Activated gamma-delta T cell (primary cell): ENCODE data around the gene ZBTB18.
"Not testable (repeated sequence)": the region's sequence is repeated elsewhere in the genome, so short reads cannot be mapped to it uniquely, and the experiment has no call there.

ENCODE experiments used
- DNase-seq: peaks from one replicate; lab custom pipeline; 2025; lab: John Stamatoyannopoulos, UW

ZBTB18 gene

DNA sequence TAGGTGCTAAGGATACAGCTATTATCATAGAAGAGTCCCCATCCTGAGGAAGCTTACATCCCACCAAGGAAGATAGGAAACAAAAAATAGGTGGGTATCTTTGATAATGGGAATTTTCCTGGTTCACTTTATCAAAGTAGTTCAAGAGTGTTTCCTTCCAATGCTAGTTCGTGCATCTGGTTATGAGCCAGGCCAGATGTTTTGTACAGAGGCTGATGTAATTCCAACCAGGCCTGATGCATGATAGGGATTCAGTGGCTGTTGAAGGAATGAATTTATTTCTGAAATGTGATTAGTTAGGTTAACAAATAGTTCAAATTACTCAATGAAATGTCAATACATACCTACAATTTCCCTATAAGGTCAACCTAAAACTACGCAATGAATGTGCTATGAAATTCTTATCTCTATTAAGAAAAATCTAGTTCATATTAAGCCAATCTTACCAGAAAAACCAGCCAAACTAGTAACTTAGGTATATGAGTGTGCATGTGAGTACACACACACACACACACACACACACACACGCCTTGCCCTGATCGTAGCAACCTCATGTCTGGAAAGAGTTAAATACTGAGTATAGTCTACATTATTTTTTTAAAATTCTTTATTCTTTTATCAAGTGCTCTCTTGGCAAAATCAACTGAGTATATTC lies 9.5 kb upstream of the ZBTB18 start:
- no peak for DNase-seq

DNA sequence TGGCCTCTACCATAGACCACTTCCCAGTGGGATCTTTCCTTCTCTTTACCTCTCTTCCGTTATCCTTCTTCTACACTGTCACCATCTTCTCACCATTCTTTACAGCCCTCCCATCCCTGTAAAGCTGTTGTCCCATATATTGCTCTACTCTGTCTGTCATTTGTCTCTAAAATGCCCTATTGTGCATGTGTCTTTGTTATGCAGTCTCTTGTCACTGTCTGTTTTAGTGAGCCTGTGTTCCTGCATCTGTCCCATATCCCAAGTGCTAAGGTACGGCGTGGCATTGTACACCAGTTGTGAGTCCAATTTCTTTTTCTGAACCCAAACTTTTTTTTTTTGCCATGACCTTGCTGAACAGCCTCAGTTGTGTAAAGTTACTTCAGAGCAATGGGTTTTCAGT lies 8.8 kb upstream of the ZBTB18 start:
- no peak for DNase-seq

DNA sequence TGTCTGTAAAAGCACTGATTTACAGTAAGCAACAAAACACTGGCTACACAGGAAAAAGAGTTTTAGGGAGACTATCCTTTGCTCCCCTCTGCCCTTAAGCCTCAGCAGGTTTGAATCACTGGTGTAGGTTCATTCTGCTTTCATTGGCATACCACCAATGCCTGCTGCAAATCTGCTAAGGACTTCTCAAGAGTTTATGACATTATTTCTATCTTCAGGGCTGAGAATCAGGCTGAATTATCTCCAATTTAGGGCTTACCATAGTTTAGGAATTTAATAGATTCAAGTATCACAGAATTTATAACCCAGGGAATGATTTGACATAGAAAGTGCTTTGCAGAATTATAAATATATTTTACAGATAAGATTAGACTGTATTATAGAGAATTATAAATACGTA lies 6.7 kb upstream of the ZBTB18 start:
- DNase-seq, result no peak

DNA sequence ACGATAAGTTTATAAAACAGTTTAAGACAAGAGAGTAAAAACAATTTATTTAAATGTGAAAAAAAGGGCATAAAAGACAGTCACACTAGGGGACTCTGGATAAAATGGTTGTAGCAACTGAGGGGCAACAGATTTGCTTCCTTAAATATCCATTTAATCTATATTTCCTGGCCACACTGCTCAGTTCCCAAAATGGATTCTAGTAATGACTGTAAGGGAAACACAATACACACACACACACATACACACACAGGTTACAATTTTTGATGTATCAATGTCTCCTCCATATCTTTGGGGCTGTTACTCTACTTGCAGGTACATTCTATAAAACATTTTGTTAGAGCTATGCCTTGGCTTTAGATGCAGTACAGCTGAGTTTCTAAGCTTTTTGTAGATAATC lies 4.8 kb upstream of the ZBTB18 start:
- not testable (repeated sequence) for DNase-seq

DNA sequence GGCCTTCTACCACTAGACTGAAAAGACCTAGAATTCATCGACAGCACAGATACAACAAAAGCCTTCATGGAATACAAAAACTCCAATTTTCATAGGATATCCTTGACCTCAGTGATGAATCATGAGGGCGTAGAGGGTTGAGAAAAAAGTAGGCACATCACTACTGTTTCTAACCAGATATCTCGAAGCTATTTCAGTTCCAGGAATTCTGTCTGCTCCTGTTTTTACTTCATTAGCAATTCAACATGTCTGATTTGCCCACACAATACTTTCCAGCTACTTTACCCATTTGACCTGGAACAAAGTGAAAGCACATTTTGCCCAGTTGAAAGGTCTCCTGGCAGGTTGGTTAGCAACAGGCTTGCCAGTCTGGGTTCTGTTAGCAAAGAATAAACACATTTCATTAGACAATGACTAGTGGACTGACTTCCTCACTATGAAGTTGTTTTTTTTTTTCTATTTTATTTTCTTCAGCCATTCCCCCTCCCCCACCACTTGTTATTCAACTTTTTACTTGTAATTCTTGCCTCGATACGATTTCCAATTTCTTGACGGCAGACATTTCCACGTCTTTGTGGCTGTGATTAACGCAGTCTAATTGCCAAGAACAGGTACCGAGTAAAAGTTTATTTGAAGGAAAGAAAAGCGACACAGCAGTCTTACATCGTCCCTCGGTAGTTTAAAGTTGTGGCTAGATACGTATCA lies 4.0 kb upstream of the ZBTB18 start:
- no peak for DNase-seq

DNA sequence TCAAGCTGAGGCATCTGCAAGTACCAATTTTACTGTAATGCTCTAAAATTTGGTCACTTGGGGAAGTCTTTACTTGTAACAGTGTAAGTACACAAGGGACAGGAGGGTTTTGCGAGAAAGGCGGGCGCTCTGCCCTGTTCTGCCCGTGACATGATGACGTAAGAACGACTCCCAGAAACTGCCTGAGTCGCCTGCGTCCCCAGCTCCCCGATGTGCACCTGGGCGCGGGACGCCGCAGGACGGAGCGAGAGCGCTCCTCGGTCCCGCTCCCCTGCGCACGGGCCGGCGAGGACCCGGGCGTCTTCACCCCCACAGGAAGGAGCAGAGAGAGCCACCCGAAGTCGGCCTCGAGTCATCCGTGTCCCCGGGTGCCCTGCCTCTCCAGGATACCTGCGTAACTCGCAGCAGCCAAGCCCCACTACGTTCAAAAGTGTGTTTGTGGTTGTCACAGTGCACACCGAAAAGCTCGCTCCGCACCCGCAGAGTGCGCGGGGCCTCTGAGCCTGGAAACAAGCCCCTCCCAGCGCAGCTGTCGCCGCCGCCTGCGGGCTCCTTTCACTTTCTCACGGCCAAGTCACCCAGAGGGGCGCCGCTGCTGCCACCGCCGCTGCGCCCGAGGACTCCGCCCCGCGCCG lies 3.3 kb upstream of the ZBTB18 start:
- DNase-seq, result no peak

DNA sequence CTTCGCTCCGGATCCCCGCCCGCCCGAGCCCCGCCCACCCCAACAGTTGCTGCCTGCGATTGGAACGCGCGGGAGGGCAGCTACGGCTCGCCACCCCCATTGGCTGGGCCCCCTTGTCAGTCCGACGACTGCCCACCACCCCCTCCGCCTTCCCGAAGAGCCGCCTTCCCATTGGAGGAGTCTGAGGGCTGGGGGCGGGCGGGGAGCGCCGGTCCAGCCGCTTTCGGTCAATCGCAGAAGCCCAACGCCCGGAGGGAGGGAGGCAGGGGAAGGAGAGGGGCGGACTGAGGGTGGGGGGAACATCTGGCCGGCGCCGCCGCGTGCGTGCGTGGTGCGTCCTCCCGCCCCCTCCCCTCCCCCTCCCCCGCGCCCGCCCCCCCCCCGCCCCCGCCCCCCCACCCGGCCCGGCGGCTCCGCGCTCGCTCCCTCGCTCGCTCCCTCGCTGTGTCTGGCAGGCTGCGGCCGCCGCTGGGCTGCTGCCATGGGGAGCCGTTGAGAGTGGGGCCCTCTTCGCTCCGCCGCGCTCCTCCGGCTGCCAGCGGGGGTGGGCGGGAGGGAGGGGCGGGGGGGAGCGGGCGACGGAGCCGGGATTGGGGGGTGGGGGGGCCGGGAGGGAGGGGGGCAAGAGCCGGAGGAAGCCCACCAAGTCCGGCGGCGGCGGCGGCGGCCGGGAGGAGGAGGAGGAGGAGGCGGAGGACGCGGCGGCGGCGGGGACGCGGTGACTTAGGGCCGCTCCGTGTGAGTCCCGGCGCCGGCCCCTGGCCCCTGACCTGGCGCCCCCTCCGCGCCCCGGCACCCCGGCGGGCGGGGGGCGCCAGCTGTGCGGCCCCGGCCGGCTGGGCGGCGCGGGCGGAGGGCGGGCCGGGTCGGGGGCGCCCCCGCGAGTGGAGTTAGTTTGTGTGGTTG lies 2.6 kb upstream of the ZBTB18 start:
- DNase-seq, result peak; percentile 95

DNA sequence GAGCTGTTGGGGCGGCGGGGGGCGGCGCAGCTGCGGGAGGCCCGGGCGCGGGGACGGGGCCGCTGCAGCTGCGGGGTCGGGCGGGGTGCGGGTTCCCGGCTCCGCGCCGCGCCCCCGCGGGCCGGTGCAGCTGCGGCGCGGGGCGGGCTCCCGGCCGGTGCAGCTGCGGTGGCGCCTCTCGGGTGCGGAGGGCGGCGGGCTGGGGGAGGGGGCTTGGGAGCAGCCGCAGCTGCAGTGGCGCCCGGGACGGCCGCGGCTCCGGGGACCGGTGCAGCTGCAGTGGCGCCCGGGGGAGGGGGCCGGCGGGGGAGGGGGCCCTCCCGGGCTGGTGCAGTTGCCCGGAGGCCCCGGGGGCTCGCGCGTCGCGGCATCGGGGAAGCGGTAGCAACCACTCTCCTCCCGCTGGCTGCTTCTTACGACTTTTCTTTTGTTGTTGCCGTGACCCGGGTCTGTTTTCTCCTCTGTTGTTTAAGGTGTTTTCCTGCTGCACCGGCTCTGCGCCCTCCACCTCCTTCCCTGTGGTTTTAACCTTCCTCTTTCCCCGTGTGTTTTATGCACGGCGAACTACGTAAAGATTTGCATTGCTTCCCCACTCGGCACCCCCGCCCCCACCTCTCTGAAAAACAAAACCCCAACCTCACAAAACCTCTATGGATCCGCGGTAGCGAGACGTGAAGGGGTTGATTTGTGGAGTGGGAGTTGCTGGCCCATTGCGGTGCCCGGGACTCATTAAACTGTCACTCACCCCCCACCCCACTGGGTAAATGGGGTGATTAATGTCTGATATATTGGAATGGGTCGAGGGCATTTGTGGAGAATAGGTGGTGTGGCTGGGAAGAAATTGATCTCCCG lies 1.7 kb upstream of the ZBTB18 start:
- DNase-seq, result peak; percentile 45

DNA sequence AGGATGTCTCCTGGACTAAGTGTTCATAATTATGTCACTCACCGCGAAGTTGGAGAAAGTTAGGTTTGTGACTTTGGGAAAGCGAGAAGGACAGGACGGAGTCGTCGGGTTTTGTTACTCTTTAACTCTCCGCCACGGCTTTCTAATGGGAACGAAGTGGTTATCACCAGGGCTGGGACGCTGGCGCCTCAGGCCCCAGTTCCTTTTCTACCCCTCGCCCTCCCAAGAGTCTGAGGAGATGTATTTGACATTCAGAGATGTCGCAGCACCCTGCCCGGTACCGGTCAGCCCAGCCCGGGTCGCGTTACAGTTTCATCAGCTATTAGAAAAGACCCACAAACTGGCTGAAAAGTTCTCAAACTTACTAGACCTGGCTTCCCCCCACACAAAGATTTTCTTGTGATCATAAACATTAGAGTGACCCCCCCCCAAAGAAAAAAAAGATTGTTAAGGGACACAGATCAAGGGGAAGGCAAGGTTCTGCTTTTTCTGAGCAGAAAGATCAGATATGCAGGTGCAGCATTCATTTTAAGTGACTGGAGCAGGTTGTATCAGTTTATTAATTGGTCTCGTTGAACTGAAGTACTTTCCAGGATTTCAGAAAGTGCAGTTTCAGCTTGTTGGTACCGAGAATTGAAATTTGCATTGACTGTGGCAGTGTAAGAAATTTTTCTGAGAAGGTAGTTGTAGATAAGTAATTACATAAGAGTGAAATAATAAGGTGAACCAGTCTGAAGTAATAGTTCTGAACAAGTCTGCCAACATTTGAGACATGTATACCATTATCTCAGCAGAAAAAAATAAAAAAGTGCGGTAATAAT lies 859 bp upstream of the ZBTB18 start:
- no peak for DNase-seq

DNA sequence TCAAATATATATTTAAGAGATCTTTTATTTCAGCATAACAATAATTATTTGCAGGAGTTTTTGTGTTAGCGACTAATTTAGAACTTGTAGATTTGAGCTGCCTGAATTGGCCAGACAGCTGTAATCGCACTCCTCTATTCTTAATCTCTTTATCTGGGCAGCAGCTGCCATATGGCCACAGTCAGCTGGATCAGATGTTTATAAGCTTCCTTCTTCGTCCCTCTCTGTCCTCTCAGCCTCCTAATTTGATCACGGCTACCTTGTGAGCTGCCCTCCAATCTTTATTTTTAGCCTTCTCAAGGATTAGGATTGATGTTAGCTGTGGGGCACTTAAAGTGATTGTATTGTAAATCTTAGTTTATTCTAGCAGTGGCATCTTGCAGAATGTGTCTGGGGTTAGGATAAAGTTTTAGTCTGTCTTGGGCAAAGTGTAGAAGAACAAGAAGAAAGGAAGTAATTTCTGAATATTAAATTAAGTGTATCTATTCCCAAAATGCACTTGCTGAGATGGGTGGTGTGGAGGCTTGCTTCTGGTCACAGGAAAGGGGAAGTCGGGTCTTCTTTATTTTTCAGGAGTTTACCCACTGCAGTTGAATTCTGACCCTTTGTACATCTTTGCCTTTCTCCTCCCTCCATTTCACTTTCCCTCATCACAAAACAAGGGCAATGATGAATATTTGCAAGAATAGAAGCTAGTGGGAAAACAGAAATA lies 1.1 kb downstream of the ZBTB18 start:
- no peak for DNase-seq

DNA sequence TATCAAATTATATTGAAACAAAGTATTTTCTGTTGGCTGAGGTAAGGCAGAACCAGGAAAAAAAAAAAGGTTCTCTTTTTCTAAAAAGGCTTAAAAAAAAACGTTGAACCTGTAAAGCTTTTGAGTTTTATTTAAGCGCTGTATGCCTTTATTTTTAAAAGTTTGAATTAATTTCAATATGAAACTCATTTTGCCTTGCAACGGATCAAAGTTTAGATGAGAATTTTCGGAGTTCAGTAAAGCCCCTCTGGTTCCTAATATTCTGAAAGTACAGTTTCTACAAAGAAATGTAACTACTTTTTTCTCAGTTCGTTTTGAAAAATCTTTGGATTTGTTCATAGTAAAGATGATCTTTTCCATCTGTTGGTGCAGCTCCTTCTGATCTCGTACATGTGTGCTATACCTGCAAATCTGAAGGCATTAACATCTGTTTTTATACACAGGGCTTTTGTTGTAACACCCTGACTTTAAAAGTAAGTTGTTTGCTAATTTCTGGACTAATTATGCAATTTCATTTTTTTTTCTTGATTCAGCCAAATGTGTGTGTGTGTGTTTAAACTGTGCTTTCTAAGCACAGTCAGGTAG lies 1.7 kb downstream of the ZBTB18 start:
- DNase-seq, result no peak

DNA sequence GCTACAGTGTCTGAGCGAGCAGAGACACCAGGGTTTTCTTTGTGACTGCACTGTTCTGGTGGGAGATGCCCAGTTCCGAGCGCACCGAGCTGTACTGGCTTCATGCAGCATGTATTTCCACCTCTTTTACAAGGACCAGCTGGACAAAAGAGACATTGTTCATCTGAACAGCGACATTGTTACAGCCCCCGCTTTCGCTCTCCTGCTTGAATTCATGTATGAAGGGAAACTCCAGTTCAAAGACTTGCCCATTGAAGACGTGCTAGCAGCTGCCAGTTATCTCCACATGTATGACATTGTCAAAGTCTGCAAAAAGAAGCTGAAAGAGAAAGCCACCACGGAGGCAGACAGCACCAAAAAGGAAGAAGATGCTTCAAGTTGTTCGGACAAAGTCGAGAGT lies 2.7 kb downstream of the ZBTB18 start:
- DNase-seq, result no peak

DNA sequence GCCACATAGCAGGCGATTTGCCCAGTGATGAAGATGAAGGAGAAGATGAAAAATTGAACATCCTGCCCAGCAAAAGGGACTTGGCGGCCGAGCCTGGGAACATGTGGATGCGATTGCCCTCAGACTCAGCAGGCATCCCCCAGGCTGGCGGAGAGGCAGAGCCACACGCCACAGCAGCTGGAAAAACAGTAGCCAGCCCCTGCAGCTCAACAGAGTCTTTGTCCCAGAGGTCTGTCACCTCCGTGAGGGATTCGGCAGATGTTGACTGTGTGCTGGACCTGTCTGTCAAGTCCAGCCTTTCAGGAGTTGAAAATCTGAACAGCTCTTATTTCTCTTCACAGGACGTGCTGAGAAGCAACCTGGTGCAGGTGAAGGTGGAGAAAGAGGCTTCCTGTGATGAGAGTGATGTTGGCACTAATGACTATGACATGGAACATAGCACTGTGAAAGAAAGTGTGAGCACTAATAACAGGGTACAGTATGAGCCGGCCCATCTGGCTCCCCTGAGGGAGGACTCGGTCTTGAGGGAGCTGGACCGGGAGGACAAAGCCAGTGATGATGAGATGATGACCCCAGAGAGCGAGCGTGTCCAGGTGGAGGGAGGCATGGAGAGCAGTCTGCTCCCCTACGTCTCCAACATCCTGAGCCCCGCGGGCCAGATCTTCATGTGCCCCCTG lies 3.3 kb downstream of the ZBTB18 start:
- DNase-seq, result no peak

DNA sequence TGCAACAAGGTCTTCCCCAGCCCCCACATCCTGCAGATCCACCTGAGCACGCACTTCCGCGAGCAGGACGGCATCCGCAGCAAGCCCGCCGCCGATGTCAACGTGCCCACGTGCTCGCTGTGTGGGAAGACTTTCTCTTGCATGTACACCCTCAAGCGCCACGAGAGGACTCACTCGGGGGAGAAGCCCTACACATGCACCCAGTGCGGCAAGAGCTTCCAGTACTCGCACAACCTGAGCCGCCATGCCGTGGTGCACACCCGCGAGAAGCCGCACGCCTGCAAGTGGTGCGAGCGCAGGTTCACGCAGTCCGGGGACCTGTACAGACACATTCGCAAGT lies 3.8 kb downstream of the ZBTB18 start:
- DNase-seq, result no peak

DNA sequence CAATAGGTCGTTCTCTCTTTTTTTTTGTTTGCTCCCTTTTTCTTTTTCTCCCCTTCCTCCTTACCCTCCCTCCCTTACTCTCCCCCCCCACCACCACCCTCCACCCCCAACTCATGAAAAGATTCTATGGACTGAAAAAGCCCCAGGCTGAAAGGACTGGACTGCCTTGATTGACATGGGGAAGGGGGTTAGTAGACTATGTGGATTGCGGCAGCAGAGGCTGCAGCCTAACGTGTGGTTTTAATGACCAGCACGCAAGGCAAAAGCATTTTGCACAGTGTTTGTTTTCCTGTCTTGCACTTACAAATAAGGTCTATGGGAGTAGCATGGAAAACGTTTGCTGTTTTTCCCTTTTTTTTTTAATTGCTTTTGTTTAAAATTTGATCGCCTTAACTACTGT lies 5.5 kb downstream of the ZBTB18 start:
- no peak for DNase-seq

DNA sequence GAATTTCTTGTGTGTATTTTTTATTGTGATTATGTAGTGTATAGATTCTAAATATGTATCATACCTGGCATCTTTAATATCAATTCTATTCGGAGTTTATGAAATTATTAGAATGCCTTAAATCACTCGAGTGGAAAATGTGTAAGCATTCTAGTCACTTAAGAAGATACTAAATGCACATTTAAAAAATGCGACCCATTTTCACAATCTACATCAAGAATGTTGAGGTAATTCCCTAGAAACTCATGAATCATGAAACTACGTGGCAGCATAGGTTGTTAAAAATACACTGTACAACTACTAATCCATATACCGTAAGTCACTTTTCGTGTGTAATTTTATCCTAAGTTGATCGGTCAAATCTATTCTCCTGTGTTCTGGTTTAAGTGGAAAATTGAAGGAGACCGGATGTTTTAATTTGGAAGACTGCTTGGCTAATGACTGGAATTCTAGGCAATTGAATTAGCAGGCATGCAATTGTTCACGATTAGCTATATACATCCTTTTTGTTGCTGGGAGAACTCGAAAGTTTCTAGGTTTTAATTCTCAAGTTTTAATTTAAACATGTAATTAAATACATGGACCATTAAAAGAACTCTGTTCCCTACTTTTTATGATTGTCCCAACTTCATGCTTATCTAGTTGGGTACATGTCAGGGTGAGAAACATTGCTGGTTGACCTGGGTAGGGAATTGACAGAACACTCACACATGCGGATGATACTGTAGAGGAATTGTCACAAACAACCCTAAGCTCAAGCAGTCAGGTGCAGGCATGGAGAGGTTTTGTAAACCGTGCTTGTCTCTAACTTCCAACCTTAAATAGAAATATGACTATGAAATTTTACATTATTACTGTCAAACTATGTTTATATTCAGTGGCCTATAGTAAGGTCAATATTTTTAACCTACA lies 6.6 kb downstream of the ZBTB18 start:
- DNase-seq, result no peak

DNA sequence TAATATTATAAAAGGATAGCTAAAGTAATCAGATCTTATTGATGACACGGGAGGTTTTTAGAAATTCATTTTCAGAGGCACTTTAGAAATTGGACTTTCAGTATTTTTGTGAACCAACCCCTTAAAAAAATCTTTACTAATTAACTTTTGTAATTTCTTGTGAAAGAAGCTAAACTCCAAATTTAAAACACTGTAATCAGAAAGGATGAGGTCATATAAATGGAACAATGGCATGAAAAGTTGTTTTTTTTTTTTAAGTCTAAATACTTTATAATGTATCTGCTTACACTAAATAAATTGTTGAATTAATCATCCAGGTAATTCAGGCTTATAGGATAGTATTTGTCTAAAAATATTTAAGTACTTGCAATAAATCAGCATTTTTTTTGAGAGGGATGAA lies 9.0 kb downstream of the ZBTB18 start:
- DNase-seq, result no peak

DNA sequence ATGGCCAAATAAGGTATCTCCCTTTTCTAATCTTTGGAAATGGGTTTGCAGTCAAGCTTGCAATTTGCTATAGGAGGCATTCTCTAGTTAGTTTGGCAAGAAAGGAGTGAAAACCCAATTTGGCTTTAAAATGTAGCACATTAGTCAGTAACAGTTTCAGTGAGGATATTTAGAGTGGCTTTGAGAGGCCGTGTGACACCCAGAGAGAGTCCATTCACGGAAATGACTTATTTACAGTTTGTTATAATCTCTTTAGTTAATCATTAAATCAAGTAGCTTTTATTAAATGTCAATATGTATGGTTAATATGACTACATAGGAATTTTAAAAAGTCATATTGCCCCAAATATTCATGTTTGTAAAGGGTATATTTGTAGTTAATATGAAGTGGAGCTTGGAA lies 9.6 kb downstream of the ZBTB18 start:
- DNase-seq, result no peak
